GM19035 (cell line): Measurements from ENCODE around the gene ASNS.
A peak's percentile ranks its signal among the peaks of the same experiment; 100 is the strongest.
"Not testable (repeated sequence)": the region's sequence is repeated elsewhere in the genome, so short reads cannot be mapped to it uniquely, and the experiment has no call there.

Experiments
- ATAC-seq: cut with Tn5 transposase; IDR thresholded peaks from one replicate; pipeline ENCODE4 v1.9.1; 2021; ENCODE audit not compliant: unreplicated experiment

Gene ASNS, protein sequence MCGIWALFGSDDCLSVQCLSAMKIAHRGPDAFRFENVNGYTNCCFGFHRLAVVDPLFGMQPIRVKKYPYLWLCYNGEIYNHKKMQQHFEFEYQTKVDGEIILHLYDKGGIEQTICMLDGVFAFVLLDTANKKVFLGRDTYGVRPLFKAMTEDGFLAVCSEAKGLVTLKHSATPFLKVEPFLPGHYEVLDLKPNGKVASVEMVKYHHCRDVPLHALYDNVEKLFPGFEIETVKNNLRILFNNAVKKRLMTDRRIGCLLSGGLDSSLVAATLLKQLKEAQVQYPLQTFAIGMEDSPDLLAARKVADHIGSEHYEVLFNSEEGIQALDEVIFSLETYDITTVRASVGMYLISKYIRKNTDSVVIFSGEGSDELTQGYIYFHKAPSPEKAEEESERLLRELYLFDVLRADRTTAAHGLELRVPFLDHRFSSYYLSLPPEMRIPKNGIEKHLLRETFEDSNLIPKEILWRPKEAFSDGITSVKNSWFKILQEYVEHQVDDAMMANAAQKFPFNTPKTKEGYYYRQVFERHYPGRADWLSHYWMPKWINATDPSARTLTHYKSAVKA

DNA sequence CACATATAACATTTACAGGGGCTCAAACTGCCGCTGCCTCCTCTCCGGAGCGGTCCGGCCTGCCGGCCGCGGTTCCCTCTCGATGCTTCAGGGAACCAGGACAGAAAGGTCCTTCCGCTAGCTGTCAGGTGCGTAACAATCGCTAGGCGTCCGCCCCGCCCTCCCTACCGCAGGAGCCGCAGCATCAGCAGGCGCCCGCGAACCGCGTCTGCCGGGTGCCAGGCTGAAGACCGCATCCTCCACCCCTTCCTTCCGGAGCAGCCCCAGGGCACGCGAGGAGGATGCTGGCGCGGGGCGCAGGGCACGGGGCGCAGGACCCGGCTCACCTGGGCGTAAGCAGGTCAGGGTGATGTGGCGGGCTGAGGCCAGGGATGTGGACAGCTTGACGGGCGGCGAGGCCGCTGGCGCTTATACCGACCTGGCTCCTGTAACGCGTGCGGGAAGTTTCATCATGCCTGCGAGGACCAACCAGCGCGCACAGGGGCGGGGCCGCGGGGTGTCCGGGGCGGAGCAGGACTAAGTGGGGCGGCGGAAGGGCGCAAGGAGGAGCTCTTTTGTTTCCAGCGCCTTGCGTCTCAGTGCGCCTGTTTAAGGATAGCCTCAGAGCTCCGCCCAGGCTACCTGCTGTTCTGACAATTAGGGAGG, at the start of gene ASNS:
ASNS (minus strand) TSS at position 384 of the 645 bp plus-strand sequence. CDS start 3,252 bp downstream, outside the sequence.
- peak; percentile 100 for ATAC-seq

GRCh38 chr7:97921254-97921653, 49.0 kb upstream of the ASNS start:
- ATAC-seq = not testable (repeated sequence)

DNA sequence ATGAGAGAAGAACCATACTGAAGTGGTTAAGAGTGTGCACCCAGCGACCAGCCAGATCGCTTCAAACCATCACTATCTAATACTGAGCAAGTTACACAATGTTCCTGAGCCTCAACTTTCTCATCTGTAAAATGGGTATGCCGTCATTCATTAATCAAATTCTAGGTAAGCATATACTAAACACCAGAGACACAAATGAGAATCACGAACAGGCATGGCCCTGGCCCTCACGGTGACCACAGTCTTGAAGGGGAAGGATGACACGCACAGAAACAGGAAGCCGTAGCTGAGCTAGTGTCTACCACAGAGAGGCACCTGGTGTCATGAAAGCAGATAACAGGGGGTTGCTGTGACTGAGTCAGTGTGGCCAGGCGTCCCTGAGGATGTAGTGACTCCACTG, 43.1 kb upstream of the ASNS start:
- ATAC-seq = not testable (repeated sequence)

GRCh38 chr7:97912294-97912693, 40.1 kb upstream of the ASNS start:
- not testable (repeated sequence) for ATAC-seq

GRCh38 chr7:97896893-97897292, 24.7 kb upstream of the ASNS start:
- ATAC-seq = not testable (repeated sequence)

DNA sequence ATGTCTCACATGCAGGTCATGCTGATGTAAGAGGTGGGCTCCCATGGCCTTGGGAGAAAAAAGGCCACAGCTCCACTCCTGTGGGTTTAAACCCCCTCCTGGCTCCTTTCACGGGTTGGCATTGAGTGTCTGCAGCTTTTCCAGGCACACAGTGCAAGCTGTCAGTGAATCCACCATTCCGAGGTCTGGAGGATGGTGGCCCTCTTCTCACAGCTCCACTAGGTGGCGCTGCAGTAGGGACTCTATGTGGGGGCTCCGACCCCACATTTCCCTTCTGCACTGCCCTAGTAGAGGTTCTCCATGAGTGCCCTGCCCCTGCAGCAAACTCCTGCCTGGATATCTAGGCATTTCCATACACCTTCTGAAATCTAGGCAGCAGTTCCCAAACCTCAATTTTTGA, 19.5 kb upstream of the ASNS start:
- not testable (repeated sequence) for ATAC-seq

DNA sequence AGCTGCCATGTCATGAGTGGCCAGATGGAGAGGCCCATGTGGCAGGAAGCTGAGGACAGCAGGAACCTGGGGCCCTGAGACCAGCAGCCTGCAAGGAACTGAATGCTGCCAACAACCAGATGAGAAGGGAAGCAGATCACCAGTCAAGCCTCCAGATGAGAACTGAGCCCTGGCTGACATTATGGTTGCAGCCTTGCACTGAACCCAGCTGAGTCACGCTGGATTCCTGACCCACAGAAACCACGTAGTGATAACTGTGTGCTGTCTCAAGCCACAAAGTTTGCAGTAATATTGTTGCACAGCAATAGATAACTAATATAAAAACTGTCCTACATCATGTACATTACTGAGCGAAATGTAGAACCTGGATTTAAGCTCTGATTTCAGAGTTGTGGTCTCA, 7.3 kb upstream of the ASNS start:
- not testable (repeated sequence) for ATAC-seq

- not testable (repeated sequence) for ATAC-seq
Observed at GRCh38 chr7:97874894-97875293, 2.7 kb upstream of the ASNS start.

DNA sequence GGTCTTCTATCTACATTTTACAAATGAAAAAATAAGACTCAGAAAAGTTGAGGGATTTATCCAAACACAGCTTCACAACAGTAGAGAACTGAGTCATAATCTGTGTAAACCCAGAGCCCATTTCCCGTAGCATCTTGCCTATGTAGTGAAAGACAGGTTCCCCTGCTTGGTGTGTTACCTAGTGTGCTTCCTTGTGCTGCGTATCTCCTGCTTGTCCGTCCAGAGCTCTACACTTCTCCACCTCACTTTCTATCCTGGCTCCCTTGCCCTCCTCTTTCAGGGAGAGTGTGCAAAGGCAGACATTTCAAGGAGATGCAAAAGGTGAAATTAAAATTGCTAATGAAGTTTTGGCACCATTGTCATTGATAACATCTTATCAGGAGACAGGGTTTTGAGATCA, 1.4 kb upstream of the ASNS start:
- ATAC-seq = no peak

DNA sequence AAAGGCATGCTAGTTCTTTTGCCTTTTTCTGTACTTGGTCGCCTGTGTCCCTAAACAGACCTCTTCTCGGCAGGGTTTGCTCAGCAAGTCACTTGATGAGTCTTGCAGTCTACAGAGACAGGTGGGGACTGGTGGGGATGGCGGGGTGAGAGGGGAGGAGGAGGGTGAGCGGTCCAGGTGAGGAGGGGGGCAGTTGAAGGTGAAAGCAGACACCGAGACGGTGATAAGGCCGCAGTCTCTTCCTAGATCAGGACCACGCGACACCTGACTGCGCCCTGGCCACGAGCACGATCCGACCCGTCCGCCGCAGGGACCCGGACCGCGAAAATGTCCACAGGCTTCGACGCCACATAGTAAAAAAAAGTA, 566 bp downstream of the ASNS start:
- ATAC-seq = peak; percentile 29

- no peak for ATAC-seq
Observed at GRCh38 chr7:97868788-97869187, 3.4 kb downstream of the ASNS start.

GRCh38 chr7:97868314-97868713, 3.9 kb downstream of the ASNS start:
- no peak for ATAC-seq

DNA sequence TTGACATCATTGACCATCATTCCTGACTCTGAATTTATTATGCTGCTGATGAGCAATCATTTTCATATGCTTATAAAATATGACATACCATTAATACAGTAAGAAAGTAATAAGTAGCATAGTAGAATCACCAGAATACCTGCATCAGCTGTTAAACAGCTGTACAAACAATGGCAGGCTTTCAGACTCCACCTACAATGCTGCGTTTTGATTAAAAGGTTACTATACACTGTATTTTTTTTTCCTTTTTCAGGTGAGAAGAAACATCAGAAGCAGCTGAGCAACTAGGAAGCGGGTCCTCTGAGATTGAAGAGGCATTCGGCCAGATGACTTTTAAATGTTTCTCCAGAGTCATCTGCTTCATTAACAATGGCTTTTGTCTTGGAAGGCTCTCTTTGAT, 7.1 kb downstream of the ASNS start:
- ATAC-seq = no peak

- ATAC-seq = no peak
Observed at GRCh38 chr7:97859606-97860204, 12.5 kb downstream of the ASNS start.

GRCh38 chr7:97858221-97858620, 14.0 kb downstream of the ASNS start:
- no peak for ATAC-seq

GRCh38 chr7:97857544-97857943, 14.7 kb downstream of the ASNS start:
- no peak for ATAC-seq

- ATAC-seq = no peak
Observed at GRCh38 chr7:97851683-97852082, 20.5 kb downstream of the ASNS start.

- ATAC-seq = not testable (repeated sequence)
Observed at GRCh38 chr7:97850262-97851031, 21.8 kb downstream of the ASNS start.

DNA sequence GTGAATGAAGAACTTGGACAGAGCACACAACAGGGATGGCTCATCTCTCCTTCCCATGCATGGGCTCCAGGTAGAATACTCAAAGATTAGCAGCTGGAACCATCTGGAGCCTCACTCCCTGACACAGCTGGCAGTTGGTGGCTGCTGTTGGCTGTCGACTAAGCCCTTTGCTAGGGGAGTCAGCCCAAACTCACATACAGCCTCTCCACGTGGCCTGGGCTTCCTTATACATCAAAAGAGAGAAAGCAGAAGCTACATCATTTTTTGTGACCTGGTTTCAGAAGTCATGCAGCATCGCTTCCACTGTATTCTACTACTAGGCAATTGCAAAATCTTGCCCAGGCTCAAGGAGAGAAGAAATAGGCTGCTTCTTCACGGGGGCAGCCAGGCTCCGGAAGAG, 24.4 kb downstream of the ASNS start:
- ATAC-seq = no peak

- no peak for ATAC-seq
Observed at GRCh38 chr7:97846945-97847344, 25.3 kb downstream of the ASNS start.

- ATAC-seq = no peak
Observed at GRCh38 chr7:97845622-97846203, 26.5 kb downstream of the ASNS start.
